HepG2 (cell line): ENCODE results near the gene NTN5. TPM values are rescaled to one million over a fixed set of nuclear protein-coding genes. Genes with fewer than 3 reads are reported as not detected.

Experiments used
- ARNT2 ChIP-seq: sonication (generic); formaldehyde crosslinking; IDR thresholded peaks from 2 replicates; pipeline ENCODE4 v1.8.0; 2022; ENCODE audit warnings: mild to moderate bottlenecking, low read depth, missing genetic modification reagents, moderate library complexity
- GATA4 ChIP-seq: sonication (generic); IDR thresholded peaks from 2 replicates; pipeline ENCODE4 v1.6.1; 2016; ENCODE audit warnings: antibody characterized with exemption, low read depth, borderline replicate concordance
- MEIS1 ChIP-seq: sonication (generic); formaldehyde crosslinking; IDR thresholded peaks from 2 replicates; pipeline ENCODE4 v1.9.0; 2021; ENCODE audit warnings: mild to moderate bottlenecking, missing genetic modification reagents, moderate library complexity, borderline replicate concordance
- MTF2 ChIP-seq: sonication (generic); formaldehyde crosslinking; IDR thresholded peaks from 2 replicates; pipeline ENCODE4 v1.5.0; 2020; ENCODE audit warnings: missing genetic modification reagents, borderline replicate concordance
- NFKB2 ChIP-seq: sonication (generic); formaldehyde crosslinking; IDR thresholded peaks from 2 replicates; pipeline ENCODE4 v1.4.0; 2020; ENCODE audit warnings: missing genetic modification reagents, borderline replicate concordance
- NR2F1 ChIP-seq, 2 experiments: fragments of 450-650 bp in 1 of 2; formaldehyde crosslinking in 1 of 2; IDR thresholded peaks; 2 replicates each; pipeline versions ENCODE4 v1.5.0 to v1.6.1; 2016 to 2020; ENCODE audit warnings: mild to moderate bottlenecking in 1 of 2, missing compliant biosample characterization in 1 of 2, missing genetic modification reagents in 1 of 2, moderate library complexity in 1 of 2
- NR2F6 ChIP-seq, 2 experiments: IDR thresholded peaks; 2 replicates each; pipeline ENCODE4 v1.6.1; 2016; ENCODE audit warnings: antibody characterized with exemption in 1 of 2, mild to moderate bottlenecking in 1 of 2
- POLR2AphosphoS5 ChIP-seq: IDR thresholded peaks from 2 replicates; pipeline ENCODE4 v1.6.1; 2012; ENCODE audit warnings: low read depth, low read length
- SP5 ChIP-seq: IDR thresholded peaks from 2 replicates; pipeline ENCODE4 v1.6.1; 2016; ENCODE audit warnings: low read depth, borderline replicate concordance
- ZNF326 ChIP-seq: sonication (generic); formaldehyde crosslinking; IDR thresholded peaks from 2 replicates; pipeline ENCODE4 v1.4.0; 2020; ENCODE audit warnings: missing genetic modification reagents, borderline replicate concordance
- ZSCAN29 ChIP-seq: sonication (generic); formaldehyde crosslinking; conservative IDR thresholded peaks from 2 replicates; pipeline ENCODE4 v1.4.0; 2020; ENCODE audit warnings: mild to moderate bottlenecking, missing genetic modification reagents
- polyA plus RNA-seq, 8 experiments: library from polyadenylated mRNA; depleted of rRNA in 3 of 8; stranded (reverse) in 7 of 8; unstranded in 1 of 8; fragments of >200 nt; fragmentation: Illumina TruSeq in 4 of 8; extraction: Trizol in 4 of 8; gene quantifications; 2 replicates each; pipeline versions ENCODE4 v1.2.1 to v1.2.3, GENCODE V29; 2011 to 2016; ENCODE audit warnings: low read depth in 4 of 8, missing spikeins in 1 of 8, mixed read lengths in 1 of 8; ENCODE audit not compliant: insufficient read depth in 1 of 8
- total RNA-seq, 5 experiments: library from RNA; depleted of rRNA; stranded (reverse); fragments of >200 nt; fragmentation: Illumina TruSeq; extraction: Trizol; gene quantifications; 2 replicates each; pipeline ENCODE4 v1.2.3, GENCODE V29; 2016; ENCODE audit warnings: low read depth in 1 of 5
- TF ChIP-seq, protein P1 (sequence below): sonication (generic); formaldehyde crosslinking; conservative IDR thresholded peaks from 2 replicates; pipeline ENCODE4 v1.8.0; 2022; ENCODE audit warnings: mild to moderate bottlenecking, moderate library complexity, missing genetic modification reagents
- TF ChIP-seq, protein P2 (sequence below): sonication (generic); formaldehyde crosslinking; IDR thresholded peaks from 2 replicates; pipeline ENCODE4 v1.5.0; 2020; ENCODE audit warnings: mild to moderate bottlenecking, missing genetic modification reagents
- TF ChIP-seq, protein P3 (sequence below): sonication (generic); formaldehyde crosslinking; IDR thresholded peaks from 2 replicates; pipeline ENCODE4; 2020; ENCODE audit warnings: missing genetic modification reagents, mild to moderate bottlenecking, borderline replicate concordance
- TF ChIP-seq, protein P4 (sequence below): IDR thresholded peaks from 2 replicates; pipeline ENCODE4 v1.6.1; 2016; ENCODE audit warnings: low read depth, missing genetic modification reagents, missing compliant biosample characterization

The NTN5 gene
- total and polyA plus RNA-seq, 2 of the 13 experiments (the other 11 are each of a cell fraction or from before 2014, with no cell fraction given) = 0.05 TPM; not detected in 1

DNA sequence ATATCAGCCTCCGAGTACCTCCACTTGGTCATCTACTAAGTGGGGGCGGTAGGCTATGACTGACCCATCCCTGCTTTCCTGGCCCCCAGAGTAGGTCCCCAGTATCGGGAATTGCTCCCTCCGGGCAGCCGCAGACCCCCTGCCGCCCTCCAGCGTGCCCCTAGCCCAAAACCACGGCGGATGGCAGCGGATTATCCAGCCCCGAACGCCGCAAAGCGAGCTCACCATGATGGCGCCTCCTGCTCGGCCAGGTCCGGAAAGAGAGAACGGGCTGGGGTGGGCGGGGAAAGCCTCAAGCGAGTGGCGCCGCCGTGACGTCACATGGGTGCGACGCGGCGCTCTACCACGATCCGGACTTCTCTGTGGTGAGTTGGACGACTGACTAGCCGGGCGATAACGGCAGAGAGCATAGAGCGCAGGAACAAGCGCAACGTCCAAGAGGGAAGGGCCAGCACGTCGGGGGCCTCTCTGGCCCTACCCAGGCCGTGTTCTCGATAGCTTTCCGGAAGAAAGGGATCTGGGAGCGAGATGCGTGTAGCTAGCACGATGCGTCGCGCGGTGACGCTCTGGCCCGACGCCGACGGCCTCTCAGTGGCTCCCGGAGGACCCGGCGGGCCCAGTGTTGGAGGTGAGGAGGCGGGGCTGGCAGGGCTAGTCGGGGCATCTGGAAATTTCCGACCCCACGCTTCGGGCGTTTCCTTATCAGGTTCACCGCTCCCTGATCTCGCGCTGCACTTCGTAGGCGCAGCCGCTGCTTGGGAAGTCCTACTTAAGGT is 53.7 kb downstream of the NTN5 start, which contains the start of the genes RPL18 and SPHK2 (continued):
- TF ChIP-seq, protein P1, sequence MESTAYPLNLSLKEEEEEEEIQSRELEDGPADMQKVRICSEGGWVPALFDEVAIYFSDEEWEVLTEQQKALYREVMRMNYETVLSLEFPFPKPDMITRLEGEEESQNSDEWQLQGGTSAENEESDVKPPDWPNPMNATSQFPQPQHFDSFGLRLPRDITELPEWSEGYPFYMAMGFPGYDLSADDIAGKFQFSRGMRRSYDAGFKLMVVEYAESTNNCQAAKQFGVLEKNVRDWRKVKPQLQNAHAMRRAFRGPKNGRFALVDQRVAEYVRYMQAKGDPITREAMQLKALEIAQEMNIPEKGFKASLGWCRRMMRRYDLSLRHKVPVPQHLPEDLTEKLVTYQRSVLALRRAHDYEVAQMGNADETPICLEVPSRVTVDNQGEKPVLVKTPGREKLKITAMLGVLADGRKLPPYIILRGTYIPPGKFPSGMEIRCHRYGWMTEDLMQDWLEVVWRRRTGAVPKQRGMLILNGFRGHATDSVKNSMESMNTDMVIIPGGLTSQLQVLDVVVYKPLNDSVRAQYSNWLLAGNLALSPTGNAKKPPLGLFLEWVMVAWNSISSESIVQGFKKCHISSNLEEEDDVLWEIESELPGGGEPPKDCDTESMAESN (CRISPR knock-in tag) = peak; percentile 97
- TF ChIP-seq ZNF326 (CRISPR knock-in tag) (no peak), SP5 (CRISPR knock-in tag) (peak; percentile 81), MEIS1 (CRISPR knock-in tag) (peak; percentile 86; the same call in 1 of the 2 replicates), ZSCAN29 (no peak), NR2F6 (IDR thresholded peaks at IDR 0.05) (peak; percentile 29; the same call in 1 of the 2 replicates), NR2F6 (CRISPR knock-in tag; IDR thresholded peaks at IDR 0.05) (peak; percentile 13; the same call in 1 of the 2 replicates), GATA4 (peak; percentile 71), MTF2 (CRISPR knock-in tag) (no peak), NFKB2 (CRISPR knock-in tag) (peak; percentile 60; the same call in 1 of the 2 replicates), ARNT2 (CRISPR knock-in tag) (peak; percentile 83; the same call in 1 of the 2 replicates), NR2F1 (CRISPR knock-in tag; IDR thresholded peaks at IDR 0.05) (0 out of 4 replicates have a peak, but pooled peaks of 1 of the 2 experiments have one; percentile 6), POLR2AphosphoS5 (peak; percentile 97)
- TF ChIP-seq, protein P2, sequence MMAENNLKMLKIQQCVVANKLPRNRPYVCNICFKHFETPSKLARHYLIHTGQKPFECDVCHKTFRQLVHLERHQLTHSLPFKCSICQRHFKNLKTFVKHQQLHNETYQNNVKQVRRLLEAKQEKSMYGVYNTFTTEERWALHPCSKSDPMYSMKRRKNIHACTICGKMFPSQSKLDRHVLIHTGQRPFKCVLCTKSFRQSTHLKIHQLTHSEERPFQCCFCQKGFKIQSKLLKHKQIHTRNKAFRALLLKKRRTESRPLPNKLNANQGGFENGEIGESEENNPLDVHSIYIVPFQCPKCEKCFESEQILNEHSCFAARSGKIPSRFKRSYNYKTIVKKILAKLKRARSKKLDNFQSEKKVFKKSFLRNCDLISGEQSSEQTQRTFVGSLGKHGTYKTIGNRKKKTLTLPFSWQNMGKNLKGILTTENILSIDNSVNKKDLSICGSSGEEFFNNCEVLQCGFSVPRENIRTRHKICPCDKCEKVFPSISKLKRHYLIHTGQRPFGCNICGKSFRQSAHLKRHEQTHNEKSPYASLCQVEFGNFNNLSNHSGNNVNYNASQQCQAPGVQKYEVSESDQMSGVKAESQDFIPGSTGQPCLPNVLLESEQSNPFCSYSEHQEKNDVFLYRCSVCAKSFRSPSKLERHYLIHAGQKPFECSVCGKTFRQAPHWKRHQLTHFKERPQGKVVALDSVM = 0 out of 2 replicates have a peak, but pooled peaks have one; percentile 4
- TF ChIP-seq, protein P3, sequence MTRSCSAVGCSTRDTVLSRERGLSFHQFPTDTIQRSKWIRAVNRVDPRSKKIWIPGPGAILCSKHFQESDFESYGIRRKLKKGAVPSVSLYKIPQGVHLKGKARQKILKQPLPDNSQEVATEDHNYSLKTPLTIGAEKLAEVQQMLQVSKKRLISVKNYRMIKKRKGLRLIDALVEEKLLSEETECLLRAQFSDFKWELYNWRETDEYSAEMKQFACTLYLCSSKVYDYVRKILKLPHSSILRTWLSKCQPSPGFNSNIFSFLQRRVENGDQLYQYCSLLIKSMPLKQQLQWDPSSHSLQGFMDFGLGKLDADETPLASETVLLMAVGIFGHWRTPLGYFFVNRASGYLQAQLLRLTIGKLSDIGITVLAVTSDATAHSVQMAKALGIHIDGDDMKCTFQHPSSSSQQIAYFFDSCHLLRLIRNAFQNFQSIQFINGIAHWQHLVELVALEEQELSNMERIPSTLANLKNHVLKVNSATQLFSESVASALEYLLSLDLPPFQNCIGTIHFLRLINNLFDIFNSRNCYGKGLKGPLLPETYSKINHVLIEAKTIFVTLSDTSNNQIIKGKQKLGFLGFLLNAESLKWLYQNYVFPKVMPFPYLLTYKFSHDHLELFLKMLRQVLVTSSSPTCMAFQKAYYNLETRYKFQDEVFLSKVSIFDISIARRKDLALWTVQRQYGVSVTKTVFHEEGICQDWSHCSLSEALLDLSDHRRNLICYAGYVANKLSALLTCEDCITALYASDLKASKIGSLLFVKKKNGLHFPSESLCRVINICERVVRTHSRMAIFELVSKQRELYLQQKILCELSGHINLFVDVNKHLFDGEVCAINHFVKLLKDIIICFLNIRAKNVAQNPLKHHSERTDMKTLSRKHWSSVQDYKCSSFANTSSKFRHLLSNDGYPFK (CRISPR knock-in tag) = peak; percentile 98
- TF ChIP-seq, protein P4, sequence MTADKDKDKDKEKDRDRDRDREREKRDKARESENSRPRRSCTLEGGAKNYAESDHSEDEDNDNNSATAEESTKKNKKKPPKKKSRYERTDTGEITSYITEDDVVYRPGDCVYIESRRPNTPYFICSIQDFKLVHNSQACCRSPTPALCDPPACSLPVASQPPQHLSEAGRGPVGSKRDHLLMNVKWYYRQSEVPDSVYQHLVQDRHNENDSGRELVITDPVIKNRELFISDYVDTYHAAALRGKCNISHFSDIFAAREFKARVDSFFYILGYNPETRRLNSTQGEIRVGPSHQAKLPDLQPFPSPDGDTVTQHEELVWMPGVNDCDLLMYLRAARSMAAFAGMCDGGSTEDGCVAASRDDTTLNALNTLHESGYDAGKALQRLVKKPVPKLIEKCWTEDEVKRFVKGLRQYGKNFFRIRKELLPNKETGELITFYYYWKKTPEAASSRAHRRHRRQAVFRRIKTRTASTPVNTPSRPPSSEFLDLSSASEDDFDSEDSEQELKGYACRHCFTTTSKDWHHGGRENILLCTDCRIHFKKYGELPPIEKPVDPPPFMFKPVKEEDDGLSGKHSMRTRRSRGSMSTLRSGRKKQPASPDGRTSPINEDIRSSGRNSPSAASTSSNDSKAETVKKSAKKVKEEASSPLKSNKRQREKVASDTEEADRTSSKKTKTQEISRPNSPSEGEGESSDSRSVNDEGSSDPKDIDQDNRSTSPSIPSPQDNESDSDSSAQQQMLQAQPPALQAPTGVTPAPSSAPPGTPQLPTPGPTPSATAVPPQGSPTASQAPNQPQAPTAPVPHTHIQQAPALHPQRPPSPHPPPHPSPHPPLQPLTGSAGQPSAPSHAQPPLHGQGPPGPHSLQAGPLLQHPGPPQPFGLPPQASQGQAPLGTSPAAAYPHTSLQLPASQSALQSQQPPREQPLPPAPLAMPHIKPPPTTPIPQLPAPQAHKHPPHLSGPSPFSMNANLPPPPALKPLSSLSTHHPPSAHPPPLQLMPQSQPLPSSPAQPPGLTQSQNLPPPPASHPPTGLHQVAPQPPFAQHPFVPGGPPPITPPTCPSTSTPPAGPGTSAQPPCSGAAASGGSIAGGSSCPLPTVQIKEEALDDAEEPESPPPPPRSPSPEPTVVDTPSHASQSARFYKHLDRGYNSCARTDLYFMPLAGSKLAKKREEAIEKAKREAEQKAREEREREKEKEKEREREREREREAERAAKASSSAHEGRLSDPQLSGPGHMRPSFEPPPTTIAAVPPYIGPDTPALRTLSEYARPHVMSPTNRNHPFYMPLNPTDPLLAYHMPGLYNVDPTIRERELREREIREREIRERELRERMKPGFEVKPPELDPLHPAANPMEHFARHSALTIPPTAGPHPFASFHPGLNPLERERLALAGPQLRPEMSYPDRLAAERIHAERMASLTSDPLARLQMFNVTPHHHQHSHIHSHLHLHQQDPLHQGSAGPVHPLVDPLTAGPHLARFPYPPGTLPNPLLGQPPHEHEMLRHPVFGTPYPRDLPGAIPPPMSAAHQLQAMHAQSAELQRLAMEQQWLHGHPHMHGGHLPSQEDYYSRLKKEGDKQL (CRISPR knock-in tag) = peak; percentile 61; the same call in 1 of the 2 replicates
